HepG2 (cell line): ENCODE data around the gene ANAPC2. TPM values are rescaled to one million over a fixed set of nuclear protein-coding genes. Genes with fewer than 3 reads are reported as not detected.

Source experiments
- FOXK1 ChIP-seq: sonication (generic); formaldehyde crosslinking; IDR thresholded peaks from 2 replicates; pipeline ENCODE4 v1.4.0; 2020; ENCODE audit warnings: low read depth, missing genetic modification reagents, borderline replicate concordance
- GATAD2A ChIP-seq: IDR thresholded peaks from 2 replicates; pipeline ENCODE4 v1.6.1; 2016
- KDM4B ChIP-seq: sonication (generic); formaldehyde crosslinking; IDR thresholded peaks from 2 replicates; pipeline ENCODE4 v1.4.0; 2020; ENCODE audit warnings: missing genetic modification reagents
- MIER3 ChIP-seq: IDR thresholded peaks from 2 replicates; pipeline ENCODE4 v1.6.1; 2016; ENCODE audit warnings: missing compliant biosample characterization, borderline replicate concordance
- MXI1 ChIP-seq: IDR thresholded peaks from 3 replicates; pipeline ENCODE4 v1.6.1; 2012; ENCODE audit warnings: low read depth, low read length, inconsistent platforms, borderline replicate concordance
- PHF8 ChIP-seq: sonication (generic); formaldehyde crosslinking; IDR thresholded peaks from 2 replicates; pipeline ENCODE4 v1.5.0; 2020; ENCODE audit warnings: missing genetic modification reagents
- RAD21 ChIP-seq: fragments of 450-650 bp; formaldehyde crosslinking; IDR thresholded peaks from 2 replicates; pipeline ENCODE4 v1.5.0; 2020; ENCODE audit warnings: mild to moderate bottlenecking
- RFXAP ChIP-seq: sonication (generic); formaldehyde crosslinking; IDR thresholded peaks from 2 replicates; pipeline ENCODE4 v1.4.0; 2020; ENCODE audit warnings: missing genetic modification reagents, borderline replicate concordance
- SALL1 ChIP-seq: sonication (generic); formaldehyde crosslinking; IDR thresholded peaks from 2 replicates; pipeline ENCODE4 v1.8.0; 2022; ENCODE audit warnings: mild to moderate bottlenecking, missing genetic modification reagents
- SMAD1 ChIP-seq: sonication (generic); formaldehyde crosslinking; IDR thresholded peaks from 2 replicates; pipeline ENCODE4 v1.4.0; 2020; ENCODE audit warnings: missing genetic modification reagents, low read depth, mild to moderate bottlenecking, borderline replicate concordance
- SP1 ChIP-seq, 2 experiments: fragments of 450-650 bp in 1 of 2; sonication (generic) in 1 of 2; formaldehyde crosslinking in 1 of 2; IDR thresholded peaks; 2 replicates each; pipeline versions ENCODE4 v1.4.0 to v1.6.1; 2016 to 2020; ENCODE audit warnings: missing genetic modification reagents in 1 of 2
- TARDBP ChIP-seq: sonication (generic); formaldehyde crosslinking; IDR thresholded peaks from 2 replicates; pipeline ENCODE4 v1.8.0; 2022; ENCODE audit warnings: mild to moderate bottlenecking, missing genetic modification reagents
- UBTF ChIP-seq: sonication (generic); formaldehyde crosslinking; IDR thresholded peaks from 2 replicates; pipeline ENCODE4 v1.4.0; 2020; ENCODE audit warnings: mild to moderate bottlenecking, missing genetic modification reagents
- ZBTB26 ChIP-seq: IDR thresholded peaks from 2 replicates; pipeline ENCODE4 v1.6.1; 2016; ENCODE audit warnings: missing compliant biosample characterization, missing genetic modification reagents, borderline replicate concordance
- ZBTB7A ChIP-seq: sonication (generic); formaldehyde crosslinking; IDR thresholded peaks from 2 replicates; pipeline ENCODE4 v1.8.0; 2022; ENCODE audit warnings: mild to moderate bottlenecking, missing genetic modification reagents
- ZNF274 ChIP-seq: sonication (generic); formaldehyde crosslinking; IDR thresholded peaks from 2 replicates; pipeline ENCODE4 v1.5.1; 2020; ENCODE audit warnings: mild to moderate bottlenecking, missing genetic modification reagents
- ZNF414 ChIP-seq: sonication (generic); formaldehyde crosslinking; IDR thresholded peaks from 2 replicates; pipeline ENCODE4 v1.5.0; 2020; ENCODE audit warnings: missing genetic modification reagents
- ZNF563 ChIP-seq: sonication (generic); formaldehyde crosslinking; IDR thresholded peaks from 2 replicates; pipeline ENCODE4 v1.8.0; 2022; ENCODE audit warnings: mild to moderate bottlenecking, moderate library complexity, missing genetic modification reagents
- ZNF768 ChIP-seq: sonication (generic); formaldehyde crosslinking; IDR thresholded peaks from 2 replicates; pipeline ENCODE4 v1.4.0; 2020; ENCODE audit warnings: missing genetic modification reagents
- ZSCAN20 ChIP-seq: sonication (generic); formaldehyde crosslinking; IDR thresholded peaks from 2 replicates; pipeline ENCODE4 v1.4.0; 2020; ENCODE audit warnings: missing genetic modification reagents, mild to moderate bottlenecking, borderline replicate concordance
- ZSCAN25 ChIP-seq: sonication (generic); formaldehyde crosslinking; IDR thresholded peaks from 2 replicates; pipeline ENCODE4 v1.8.0; 2022; ENCODE audit warnings: mild to moderate bottlenecking, missing genetic modification reagents
- polyA plus RNA-seq, 8 experiments: library from polyadenylated mRNA; depleted of rRNA in 3 of 8; stranded (reverse) in 7 of 8; unstranded in 1 of 8; fragments of >200 nt; fragmentation: Illumina TruSeq in 4 of 8; extraction: Trizol in 4 of 8; gene quantifications; 2 replicates each; pipeline versions ENCODE4 v1.2.1 to v1.2.3, GENCODE V29; 2011 to 2016; ENCODE audit warnings: low read depth in 4 of 8, missing spikeins in 1 of 8, mixed read lengths in 1 of 8; ENCODE audit not compliant: insufficient read depth in 1 of 8
- total RNA-seq, 5 experiments: library from RNA; depleted of rRNA; stranded (reverse); fragments of >200 nt; fragmentation: Illumina TruSeq; extraction: Trizol; gene quantifications; 2 replicates each; pipeline ENCODE4 v1.2.3, GENCODE V29; 2016; ENCODE audit warnings: low read depth in 1 of 5

ANAPC2 gene
- total and polyA plus RNA-seq, 2 of the 13 experiments (the other 11 are each of a cell fraction or from before 2014, with no cell fraction given), result 12.3 to 15.4 TPM

GRCh38 chr9:137227054-137227852 is 38.9 kb upstream of the ANAPC2 start, which contains the start of gene RNF224 (continued):
- TF ChIP-seq ZBTB26, result no peak
- TF ChIP-seq SALL1 (CRISPR knock-in tag), result peak; percentile 55
- TF ChIP-seq RFXAP (CRISPR knock-in tag), result peak; percentile 45; the same call in 1 of the 2 replicates
- TF ChIP-seq ZNF274, result 0 out of 2 replicates have a peak, but pooled peaks have one; percentile 27
- 0 out of 2 replicates have a peak, but pooled peaks have one; percentile 12 for TF ChIP-seq ZNF768 (CRISPR knock-in tag)
- TF ChIP-seq GATAD2A, result peak; percentile 52; the same call in 1 of the 2 replicates
- TF ChIP-seq PHF8 (CRISPR knock-in tag), result peak; percentile 34; the same call in 1 of the 2 replicates
- no peak for TF ChIP-seq ZNF563 (CRISPR knock-in tag)
- 0 out of 2 replicates have a peak, but pooled peaks have one; percentile 49 for TF ChIP-seq KDM4B (CRISPR knock-in tag)
- peak; percentile 26; the same call in 1 of the 2 replicates for TF ChIP-seq TARDBP (CRISPR knock-in tag)
- TF ChIP-seq MXI1, result peak; percentile 44; the same call in 1 of the 3 replicates
- peak; percentile 95 for TF ChIP-seq RAD21 (CRISPR knock-in tag)
- 0 out of 2 replicates have a peak, but pooled peaks have one; percentile 16 for TF ChIP-seq UBTF
- peak; percentile 62; the same call in 1 of the 2 replicates for TF ChIP-seq ZNF414 (CRISPR knock-in tag)
- no peak for TF ChIP-seq SMAD1 (CRISPR knock-in tag)
- TF ChIP-seq MIER3 (CRISPR knock-in tag), result 0 out of 2 replicates have a peak, but pooled peaks have one; percentile 59
- no peak for TF ChIP-seq ZSCAN20
- 0 out of 2 replicates have a peak, but pooled peaks have one; percentile 13 for TF ChIP-seq FOXK1 (CRISPR knock-in tag)
- TF ChIP-seq ZBTB7A (CRISPR knock-in tag), result peak; percentile 32
- TF ChIP-seq ZSCAN25, result peak; percentile 55
- no peak for TF ChIP-seq SP1 (IDR thresholded peaks at IDR 0.05)
- peak; percentile 27; the same call in 1 of the 2 replicates for TF ChIP-seq SP1 (CRISPR knock-in tag; IDR thresholded peaks at IDR 0.05)
